ENCODE results near the gene SPRYD7.
"Not testable (repeated sequence)": the region's sequence is repeated elsewhere in the genome, so short reads cannot be mapped to it uniquely, and the experiment has no call there.

The SPRYD7 gene

GRCh38 chr13:49951754-49952535, 15.8 kb upstream of the SPRYD7 start:
- in situ Hi-C loops (cut with HindIII; ENCODE audit: low sequenced_read_pairs), result no loop called here
- no peak for DNase-seq (ENCODE audit: low read depth)
- no peak overlapping the region for H3K4me3 ChIP-seq (ENCODE audit: low read depth, low read length)
- no peak for TF ChIP-seq CTCF (IDR thresholded peaks at IDR 0.05; ENCODE audit: low read depth, low read length, missing control alignments)

- in situ Hi-C loops (cut with HindIII; ENCODE audit: low sequenced_read_pairs); H3K4me3 ChIP-seq (ENCODE audit: low read depth, low read length); DNase-seq (ENCODE audit: low read depth): not testable (repeated sequence)
These were observed 12.7 kb upstream of the SPRYD7 start for GRCh38 chr13:49948777-49949270.

GRCh38 chr13:49939321-49939720, 3.2 kb upstream of the SPRYD7 start:
- DNase-seq (ENCODE audit: low read depth), result no peak
- no peak for TF ChIP-seq CTCF (IDR thresholded peaks at IDR 0.05; ENCODE audit: low read depth, low read length, missing control alignments)
- in situ Hi-C loops (cut with HindIII; ENCODE audit: low sequenced_read_pairs), result no loop called here
- H3K4me3 ChIP-seq (ENCODE audit: low read depth, low read length), result no peak overlapping the region

GRCh38 chr13:49938921-49939320, 2.8 kb upstream of the SPRYD7 start:
- in situ Hi-C loops (cut with HindIII; ENCODE audit: low sequenced_read_pairs), result no loop called here
- H3K4me3 ChIP-seq (ENCODE audit: low read depth, low read length), result no peak overlapping the region
- no peak for DNase-seq (ENCODE audit: low read depth)
- TF ChIP-seq CTCF (IDR thresholded peaks at IDR 0.05; ENCODE audit: low read depth, low read length, missing control alignments), result no peak

- DNase-seq (ENCODE audit: low read depth), result no peak
- in situ Hi-C loops (cut with HindIII; ENCODE audit: low sequenced_read_pairs), result no loop called here
- no peak for TF ChIP-seq CTCF (IDR thresholded peaks at IDR 0.05; ENCODE audit: low read depth, low read length, missing control alignments)
- no peak overlapping the region for H3K4me3 ChIP-seq (ENCODE audit: low read depth, low read length)
These were observed 2.2 kb upstream of the SPRYD7 start for GRCh38 chr13:49938314-49938713.

- in situ Hi-C loops (cut with HindIII; ENCODE audit: low sequenced_read_pairs), result no loop called here
- no peak for TF ChIP-seq CTCF (IDR thresholded peaks at IDR 0.05; ENCODE audit: low read depth, low read length, missing control alignments)
- H3K4me3 ChIP-seq (ENCODE audit: low read depth, low read length), result peak overlapping the region; percentile 84
- no peak for DNase-seq (ENCODE audit: low read depth)
These were observed 781 bp upstream of the SPRYD7 start for GRCh38 chr13:49936968-49937273.

- TF ChIP-seq CTCF (IDR thresholded peaks at IDR 0.05; ENCODE audit: low read depth, low read length, missing control alignments), result no peak
- peak overlapping the region; percentile 84 for H3K4me3 ChIP-seq (ENCODE audit: low read depth, low read length)
- in situ Hi-C loops (cut with HindIII; ENCODE audit: low sequenced_read_pairs), result no loop called here
- DNase-seq (ENCODE audit: low read depth), result no peak
These were observed 717 bp downstream of the SPRYD7 start for GRCh38 chr13:49935171-49936074.

Data from astrocyte of the cerebellum (primary cell).